Mucosa of descending colon (tissue), 3 donors: ENCODE results near the gene XRCC6. TPM values are rescaled to one million over a fixed set of nuclear protein-coding genes. Genes with fewer than 3 reads are reported as not detected.
"Not testable (repeated sequence)": the region's sequence is repeated elsewhere in the genome, so short reads cannot be mapped to it uniquely, and the experiment has no call there.

ENCODE experiments used
- ATAC-seq: fragments of 200-7000 bp; cut with Tn5 transposase; one replicate; pipeline ENCODE4 v1.9.1; 2020; ENCODE audit warnings: mild to moderate bottlenecking, moderate library complexity
- DNase-seq, 3 donors: peaks; one replicate each; pipeline ENCODE4 v3.0.0-alpha.2; 2020
- H3K36me3 ChIP-seq: fragments of 200-600 bp; one replicate; pipeline ENCODE4 v1.8.0; 2021; ENCODE audit warnings: low read depth, mild to moderate bottlenecking
- H3K4me1 ChIP-seq: fragments of 200-600 bp; one replicate; pipeline ENCODE4 v1.8.0; 2021; ENCODE audit warnings: low read depth, mild to moderate bottlenecking
- H3K4me3 ChIP-seq: fragments of 200-600 bp; one replicate; pipeline ENCODE4 v1.8.0; 2021; ENCODE audit warnings: mild to moderate bottlenecking
- H3K9me3 ChIP-seq: fragments of 200-600 bp; one replicate; pipeline ENCODE4 v1.8.0; 2021; ENCODE audit warnings: mild to moderate bottlenecking
- CTCF ChIP-seq: fragments of 200-600 bp; IDR thresholded peaks from one replicate; pipeline ENCODE4 v1.8.0; 2022; ENCODE audit warnings: antibody characterized with exemption, mild to moderate bottlenecking
- intact Hi-C, 2 donors: fragments of 100-400 bp; cut with DNase I in 1 of 2; cut with micrococcal nuclease in 1 of 2; formaldehyde crosslinking; loops; one replicate each; pipeline versions ENCODE4 v1.11.0 to v1.11.1; 2022; cut with DNase I, micrococcal nuclease
- total RNA-seq, 3 donors: library from RNA; stranded (reverse); fragmentation: NEBNext Ultra II Directional in 2 of 3; extraction: Animal tissue kit (Norgen Biotek cat#: 25700) in 2 of 3; gene quantifications; one replicate each; pipeline versions ENCODE4 v1.2.1 to v1.2.4, GENCODE V29; 2021 to 2023
- donor health status: DM: no; HTN: no; CAD: no; lungs with moderate emphysema.
- donor health status: DM: no; HTN: no; CAD: no.
- donor health status: DM: no; HTN: yes; CAD: no.

XRCC6 gene
- total RNA-seq, 3 donors from 2014 or later, result 169 to 193 (median 177) TPM

GRCh38 chr22:41636467-41636866 lies 15.4 kb downstream of the XRCC6 start:
- no peaks in the 10 kb centered on the region for H3K4me1 ChIP-seq
- no peak for ATAC-seq
- no peak for TF ChIP-seq CTCF
- no peak overlapping the region for H3K4me3 ChIP-seq
- peaks cover 6% of the 10 kb centered on the region for H3K36me3 ChIP-seq
- H3K9me3 ChIP-seq, result no peaks in the 10 kb centered on the region
- no peak for DNase-seq
- intact Hi-C loops, result no loop called here

- H3K4me1 ChIP-seq, H3K9me3 ChIP-seq, H3K4me3 ChIP-seq, intact Hi-C loops, ATAC-seq, DNase-seq, H3K36me3 ChIP-seq: not testable (repeated sequence)
Measured at GRCh38 chr22:41637623-41638022, 16.5 kb downstream of the XRCC6 start.

- Histone ChIP-seq H3K36me3 (peaks cover 10% of the 10 kb centered on the region), H3K9me3 (no peaks in the 10 kb centered on the region), H3K4me3 (no peak overlapping the region), H3K4me1 (no peaks in the 10 kb centered on the region)
- no peak for TF ChIP-seq CTCF
- ATAC-seq, result no peak
- intact Hi-C loops, result no loop called here
- no peak for DNase-seq
Measured at GRCh38 chr22:41638124-41638523, 17.0 kb downstream of the XRCC6 start.

- ATAC-seq (no peak), DNase-seq (no peak)
- H3K36me3 ChIP-seq, result peaks cover 10% of the 10 kb centered on the region
- no peaks in the 10 kb centered on the region for H3K9me3 ChIP-seq
- no peak for TF ChIP-seq CTCF
- H3K4me3 ChIP-seq, result no peak overlapping the region
- no peaks in the 10 kb centered on the region for H3K4me1 ChIP-seq
- intact Hi-C loops, result no loop called here
Measured at GRCh38 chr22:41638748-41639147, 17.7 kb downstream of the XRCC6 start.

- intact Hi-C loops, result no loop called here
- DNase-seq (no peak), ATAC-seq (no peak)
- no peak overlapping the region for H3K4me3 ChIP-seq
- H3K9me3 ChIP-seq, result no peaks in the 10 kb centered on the region
- H3K4me1 ChIP-seq, result no peaks in the 10 kb centered on the region
- no peak for TF ChIP-seq CTCF
- peaks cover 10% of the 10 kb centered on the region for H3K36me3 ChIP-seq
Measured at GRCh38 chr22:41641854-41642253, 20.8 kb downstream of the XRCC6 start.

GRCh38 chr22:41642331-41643110 lies 21.4 kb downstream of the XRCC6 start:
- ATAC-seq, result no peak
- intact Hi-C loops, result no loop called here
- no peak for TF ChIP-seq CTCF

More at GRCh38 chr22:41642331-41643110, 21.4 kb downstream of the XRCC6 start:
- DNase-seq, result no peak
- H3K4me3 ChIP-seq, result no peak overlapping the region
- H3K36me3 ChIP-seq, result peaks cover 10% of the 10 kb centered on the region
- no peaks in the 10 kb centered on the region for H3K4me1 ChIP-seq
- no peaks in the 10 kb centered on the region for H3K9me3 ChIP-seq
